GM18858 (cell line): Measurements from ENCODE around the gene VPREB3.

ENCODE experiments used
- ATAC-seq: cut with Tn5 transposase; IDR thresholded peaks from one replicate; pipeline ENCODE4 v1.9.1; 2021; ENCODE audit not compliant: unreplicated experiment

Gene VPREB3

GRCh38 chr22:23704062-23704461, 50.2 kb downstream of the VPREB3 start:
- no peak for ATAC-seq
